Activated CD4-positive, CD25-positive, alpha-beta regulatory T cell treated with anti-CD3 and anti-CD28 coated beads, Interleukin-2, amount 50 U/mL, for 16 hours (primary cell): ENCODE results near the gene PLK1.
"Not testable (repeated sequence)": the region's sequence is repeated elsewhere in the genome, so short reads cannot be mapped to it uniquely, and the experiment has no call there.

ENCODE experiments used
- DNase-seq: peaks from one replicate; pipeline ENCODE4 v3.0.0-alpha.2; 2020; ENCODE audit warnings: low read depth, low spot score

Gene PLK1

DNA sequence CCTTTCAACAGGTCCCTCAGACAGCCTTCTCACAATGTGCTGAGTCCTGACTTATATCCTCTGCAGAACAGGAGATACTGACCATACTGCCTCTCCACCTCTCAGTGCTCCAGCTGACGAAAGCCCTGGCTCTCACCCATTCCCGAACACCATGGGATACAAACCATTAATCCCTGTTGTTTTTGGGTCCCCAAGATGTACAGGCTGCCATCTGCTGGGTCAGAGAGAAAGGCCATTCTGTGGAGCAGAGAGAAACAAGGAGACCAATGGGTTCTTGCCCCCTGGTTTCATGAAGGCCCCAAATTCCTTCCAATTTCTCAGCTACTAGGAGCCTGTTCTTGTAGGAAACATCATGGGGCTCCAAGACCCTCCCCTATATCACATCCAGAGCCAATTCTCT is 31.3 kb downstream of the PLK1 start:
- DNase-seq: no peak

GRCh38 chr16:23710504-23710903 is 31.8 kb downstream of the PLK1 start:
- no peak for DNase-seq

DNA sequence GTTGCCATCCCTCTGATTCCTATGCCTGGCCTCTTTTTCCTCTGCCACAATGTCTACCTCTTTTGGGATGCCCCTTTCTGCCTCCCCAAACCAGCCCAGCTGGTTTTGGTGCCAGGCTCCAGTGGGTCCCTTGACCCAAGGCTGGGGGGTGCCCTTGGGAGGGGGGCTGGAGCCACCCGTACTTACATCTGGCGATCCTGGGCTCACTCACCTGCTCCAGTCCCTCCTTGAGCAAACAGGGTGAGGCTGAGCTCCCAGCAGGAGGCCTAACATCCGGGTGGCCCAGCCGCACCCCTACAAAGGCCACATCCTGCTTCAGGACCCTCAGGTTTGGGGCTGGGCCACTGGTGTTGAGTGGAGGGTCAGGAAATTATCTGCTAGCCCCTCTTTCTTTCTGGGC is 33.1 kb downstream of the PLK1 start:
- DNase-seq: no peak

GRCh38 chr16:23712976-23713375 is 34.3 kb downstream of the PLK1 start, which contains the start of gene ERN2:
TSS of gene ERN2 (minus strand) at chr16:23713222. CDS start at chr16:23713187, 35 bp downstream.
- DNase-seq: no peak

- DNase-seq: no peak
Measured at GRCh38 chr16:23716484-23716883, 37.8 kb downstream of the PLK1 start.

DNA sequence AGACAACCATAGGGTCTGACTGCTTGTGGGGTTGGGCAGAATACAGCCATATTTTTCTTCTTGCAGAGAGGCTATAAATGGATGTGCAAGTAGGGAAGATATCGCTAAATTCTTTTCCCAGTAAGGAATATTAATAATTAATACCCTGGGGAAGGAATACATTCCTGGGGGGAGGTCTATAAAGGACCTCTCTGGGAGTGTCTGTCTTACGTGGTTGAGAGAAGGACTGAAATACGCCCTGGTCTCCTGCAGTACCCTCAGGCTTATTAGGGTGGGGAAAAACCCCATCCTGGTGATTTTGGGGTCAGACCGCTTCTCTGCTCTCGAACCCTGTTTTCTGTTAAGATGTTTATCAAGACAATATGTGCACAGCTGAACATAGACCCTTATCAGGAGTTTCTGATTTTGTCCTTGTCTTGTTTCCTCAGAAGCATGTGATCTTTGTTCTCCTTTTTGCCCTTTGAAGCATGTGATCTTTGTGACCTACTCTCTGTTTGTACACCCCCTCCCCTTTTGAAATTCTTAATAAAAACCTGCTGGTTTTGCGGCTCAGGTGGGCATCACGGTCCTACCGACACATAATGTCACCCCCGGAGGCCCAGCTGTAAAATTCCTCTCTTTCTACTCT is 44.0 kb downstream of the PLK1 start:
- not testable (repeated sequence) for DNase-seq

- no peak for DNase-seq
Measured at GRCh38 chr16:23724096-23724784, 45.6 kb downstream of the PLK1 start.

GRCh38 chr16:23724785-23725131 is 46.1 kb downstream of the PLK1 start:
- no peak for DNase-seq

DNA sequence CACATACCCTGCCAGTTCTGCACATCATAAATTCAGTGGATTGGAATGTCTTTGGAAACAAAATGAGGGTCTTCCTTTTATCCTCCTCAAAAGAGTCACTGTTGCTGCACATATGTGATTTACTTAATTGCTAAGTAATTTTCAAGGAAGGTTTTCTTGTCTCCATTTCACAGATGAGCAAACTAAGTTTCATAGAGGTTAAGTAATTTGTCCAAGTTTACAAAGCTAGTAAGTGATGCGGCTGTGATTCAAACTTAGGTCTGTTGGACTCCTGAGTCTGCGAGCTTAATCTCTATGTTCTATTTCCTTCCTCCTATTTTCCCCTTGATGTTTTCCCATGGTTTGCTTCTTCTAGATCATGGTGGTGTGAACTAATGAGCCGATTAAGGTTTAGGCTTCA is 48.0 kb downstream of the PLK1 start:
- no peak for DNase-seq

DNA sequence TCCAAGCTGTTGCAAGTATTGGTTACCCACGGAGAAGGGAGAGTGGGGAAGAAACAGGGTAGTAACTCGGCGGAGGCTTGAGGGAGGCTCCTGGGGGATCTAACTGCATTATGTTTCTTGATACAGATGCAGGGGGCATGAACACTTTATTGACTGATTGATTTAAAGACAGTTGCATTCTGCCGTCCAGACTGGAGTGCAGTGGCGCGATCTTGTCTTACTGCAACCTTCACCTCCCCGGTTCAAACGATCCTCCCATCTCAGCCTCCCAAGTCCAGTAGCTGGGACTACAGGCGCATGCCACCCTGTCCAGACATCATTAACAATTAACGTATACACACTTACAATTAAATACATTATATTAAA is 49.4 kb downstream of the PLK1 start:
- no peak for DNase-seq

GRCh38 chr16:23729503-23730424 is 51.1 kb downstream of the PLK1 start:
- no peak for DNase-seq

DNA sequence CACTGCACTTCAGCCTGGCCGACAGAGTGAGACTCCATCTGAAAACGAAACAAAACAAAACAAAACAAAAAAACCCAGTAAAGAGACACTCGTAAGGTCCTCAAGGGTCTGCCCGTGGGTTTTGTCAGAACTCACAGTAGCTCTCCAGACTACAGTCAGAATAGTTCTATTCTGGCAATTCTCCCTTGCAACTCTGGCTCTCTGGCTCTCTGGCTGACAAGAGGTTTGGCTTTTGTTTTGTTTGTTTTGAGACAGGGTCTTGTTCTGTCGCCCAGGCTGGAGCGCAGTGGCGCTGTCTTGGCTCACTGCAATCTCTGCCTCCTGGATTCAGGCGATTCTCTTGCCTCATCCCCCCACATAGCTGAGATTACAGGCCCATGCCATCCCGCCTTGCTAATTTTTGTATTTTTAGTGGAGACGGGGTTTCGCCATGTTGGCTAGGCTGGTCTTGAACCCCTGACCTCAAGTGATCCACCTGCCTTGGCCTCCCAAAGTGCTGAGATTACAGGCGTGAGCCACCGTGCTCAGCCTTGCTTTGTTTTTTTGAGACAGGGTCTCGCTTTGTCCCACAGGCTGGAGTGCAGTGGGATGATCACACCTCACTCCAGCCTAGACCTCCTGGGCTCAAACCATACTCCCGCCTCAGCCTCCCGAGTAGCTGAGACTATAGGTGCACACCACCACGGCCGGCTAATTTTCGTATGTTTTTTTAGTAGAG is 55.6 kb downstream of the PLK1 start:
- no peak for DNase-seq

DNA sequence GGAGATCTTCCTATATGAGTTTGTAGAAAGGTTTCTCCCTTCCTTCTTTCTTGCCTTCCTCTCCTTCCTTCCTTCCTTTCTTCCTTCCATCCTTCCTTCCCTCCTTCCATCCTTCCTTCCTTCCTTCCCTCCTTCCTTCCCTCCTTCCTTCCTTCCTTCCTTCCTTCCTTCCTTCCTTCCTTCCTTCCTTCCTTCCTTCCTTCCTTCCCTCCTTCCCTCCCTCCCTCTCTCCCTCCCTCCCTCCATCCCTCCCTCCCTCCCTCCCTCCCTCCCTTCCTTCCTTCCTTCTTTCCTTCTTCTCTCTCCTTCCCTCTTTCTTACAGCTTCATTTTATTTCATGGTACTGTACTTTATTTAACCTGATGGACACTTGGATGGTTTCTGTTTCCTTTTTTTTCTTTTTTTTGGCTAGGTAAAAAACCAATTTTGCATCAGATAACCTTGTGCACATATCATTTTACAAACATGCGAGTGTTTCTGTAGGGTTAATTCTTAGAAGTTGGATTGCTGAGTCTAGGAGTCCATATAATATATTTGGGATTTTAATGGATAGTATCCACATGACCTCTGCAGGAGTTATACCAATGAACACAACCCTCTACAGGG is 58.8 kb downstream of the PLK1 start:
- DNase-seq: not testable (repeated sequence)

DNA sequence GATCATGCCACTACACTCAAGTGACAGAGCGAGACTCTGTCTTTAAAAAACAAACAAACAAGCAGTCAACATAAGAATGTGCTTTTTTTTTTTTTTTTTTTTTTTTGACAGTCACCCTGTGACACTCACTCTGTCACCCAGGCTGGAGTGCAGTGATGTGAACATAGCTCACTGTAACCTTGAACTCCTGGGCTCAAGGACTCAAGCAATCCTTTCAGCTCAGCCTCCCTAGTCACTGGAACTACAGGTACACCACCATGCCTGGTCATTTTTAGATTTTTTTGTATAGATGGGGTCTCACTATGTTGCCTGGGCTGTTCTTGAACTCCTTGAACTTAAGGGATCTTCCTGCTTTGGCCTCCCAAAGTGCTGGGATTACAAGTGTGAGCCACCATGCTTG is 60.8 kb downstream of the PLK1 start:
- DNase-seq: no peak
